GM12892 (cell line): ENCODE measurements around the gene KRT8.
A peak's percentile ranks its signal among the peaks of the same experiment; 100 is the strongest.

ENCODE experiments used
- DNase-seq: peaks from one replicate; pipeline ENCODE4 v3.0.0; 2011; ENCODE audit not compliant: insufficient read length
- FAIRE-seq: peaks from 2 replicates; lab custom pipeline; 2011; peaks lifted over from hg19 to GRCh38; lab: Jason Lieb, UNC
- POLR2A ChIP-seq: IDR thresholded peaks from 2 replicates; pipeline ENCODE4 v1.6.1; 2011; ENCODE audit warnings: low read depth, low read length, control low read depth
- POLR2AphosphoS5 ChIP-seq: IDR thresholded peaks from 2 replicates; pipeline ENCODE4 v1.6.1; 2011; ENCODE audit warnings: low read depth, low read length, control low read depth
- TAF1 ChIP-seq: IDR thresholded peaks from 2 replicates; pipeline ENCODE4 v1.6.1; 2011; ENCODE audit warnings: low read depth, mild to moderate bottlenecking, control low read depth, low read length, borderline replicate concordance

KRT8 gene

DNA sequence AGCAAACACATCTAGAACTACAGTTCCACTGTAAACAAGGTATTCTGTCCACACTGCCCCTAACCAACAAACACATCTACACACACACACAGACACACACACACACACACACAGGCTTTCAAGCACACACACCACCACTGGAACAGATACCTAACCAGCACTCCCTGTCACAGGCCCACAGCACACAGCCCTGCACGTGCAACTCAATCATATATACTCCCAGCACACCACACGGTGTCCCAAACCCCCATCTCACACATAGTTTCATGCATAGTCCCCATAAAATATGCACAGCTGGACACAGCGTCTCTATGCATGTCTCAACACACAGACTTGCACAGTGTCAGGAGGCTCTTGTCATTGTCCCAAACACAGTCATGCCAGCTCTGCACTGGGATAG, 27.6 kb downstream of the KRT8 start:
- DNase-seq (no peak), FAIRE-seq (no peak)
- no peak for TF ChIP-seq TAF1
- TF ChIP-seq POLR2A = no peak
- no peak for TF ChIP-seq POLR2AphosphoS5

DNA sequence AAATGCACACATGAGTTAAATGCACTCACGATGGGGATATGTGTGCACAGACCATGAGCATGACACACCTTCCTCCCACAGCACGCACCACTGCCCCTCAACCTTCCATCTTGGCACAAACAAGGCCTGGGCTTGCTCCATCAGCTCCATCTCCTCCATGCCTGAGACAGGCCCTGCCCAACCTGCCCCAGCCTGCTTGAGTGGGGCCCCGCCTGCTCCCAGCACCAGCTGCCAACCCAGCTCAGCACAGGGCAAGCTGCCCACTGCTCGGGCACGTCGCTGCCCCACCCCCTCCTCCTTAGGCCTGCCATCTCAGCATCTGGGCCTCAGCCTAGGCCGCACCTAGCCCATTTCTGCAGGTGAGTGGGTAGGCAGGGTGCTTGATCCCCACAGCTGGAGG, 28.5 kb downstream of the KRT8 start:
- TF ChIP-seq POLR2AphosphoS5 (no peak), TAF1 (no peak), POLR2A (no peak)
- FAIRE-seq = no peak
- DNase-seq = no peak

DNA sequence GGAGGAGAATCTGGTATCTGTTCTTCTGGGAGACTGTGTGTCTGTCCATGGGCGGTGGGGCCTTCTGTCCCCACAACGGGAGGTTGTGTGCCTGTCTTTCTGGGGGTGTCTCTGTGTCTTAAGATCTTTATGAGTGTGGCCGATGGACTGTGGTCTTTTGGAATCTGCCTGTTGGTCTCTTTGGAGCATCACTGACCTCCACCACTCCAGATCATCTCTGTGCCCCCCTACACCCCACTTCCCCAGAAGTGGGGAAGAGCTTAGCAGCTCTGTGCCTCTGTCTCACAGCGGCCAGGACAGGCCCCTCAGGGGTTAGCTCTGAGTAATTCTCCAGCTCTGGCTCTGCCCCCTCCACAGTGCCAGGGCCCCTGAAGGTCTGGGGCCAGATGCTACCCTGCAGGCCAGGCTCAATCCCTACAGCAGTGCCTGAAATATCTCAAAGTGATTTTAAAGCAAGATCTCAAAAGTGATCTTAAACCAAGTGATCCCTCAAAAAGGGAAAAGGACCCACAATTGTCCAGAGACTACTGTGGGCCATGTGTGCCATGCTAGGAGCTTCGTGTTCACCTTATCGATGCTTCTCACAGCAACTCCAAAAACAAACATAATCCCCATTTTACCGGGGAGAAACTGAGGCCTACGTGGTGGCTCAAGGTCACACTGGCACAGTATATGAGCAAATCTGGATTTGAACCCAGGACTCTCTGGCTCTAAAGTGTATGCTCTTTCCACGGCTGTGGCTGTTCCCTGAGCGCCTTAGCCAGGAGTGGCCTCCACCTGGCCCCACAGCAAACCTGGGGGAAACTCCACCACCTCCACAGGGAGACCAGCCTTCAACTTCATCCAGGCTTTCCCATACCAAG, 30.1 kb downstream of the KRT8 start:
- no peak for DNase-seq
- TF ChIP-seq POLR2A (no peak), TAF1 (no peak), POLR2AphosphoS5 (no peak)
- FAIRE-seq = no peak

DNA sequence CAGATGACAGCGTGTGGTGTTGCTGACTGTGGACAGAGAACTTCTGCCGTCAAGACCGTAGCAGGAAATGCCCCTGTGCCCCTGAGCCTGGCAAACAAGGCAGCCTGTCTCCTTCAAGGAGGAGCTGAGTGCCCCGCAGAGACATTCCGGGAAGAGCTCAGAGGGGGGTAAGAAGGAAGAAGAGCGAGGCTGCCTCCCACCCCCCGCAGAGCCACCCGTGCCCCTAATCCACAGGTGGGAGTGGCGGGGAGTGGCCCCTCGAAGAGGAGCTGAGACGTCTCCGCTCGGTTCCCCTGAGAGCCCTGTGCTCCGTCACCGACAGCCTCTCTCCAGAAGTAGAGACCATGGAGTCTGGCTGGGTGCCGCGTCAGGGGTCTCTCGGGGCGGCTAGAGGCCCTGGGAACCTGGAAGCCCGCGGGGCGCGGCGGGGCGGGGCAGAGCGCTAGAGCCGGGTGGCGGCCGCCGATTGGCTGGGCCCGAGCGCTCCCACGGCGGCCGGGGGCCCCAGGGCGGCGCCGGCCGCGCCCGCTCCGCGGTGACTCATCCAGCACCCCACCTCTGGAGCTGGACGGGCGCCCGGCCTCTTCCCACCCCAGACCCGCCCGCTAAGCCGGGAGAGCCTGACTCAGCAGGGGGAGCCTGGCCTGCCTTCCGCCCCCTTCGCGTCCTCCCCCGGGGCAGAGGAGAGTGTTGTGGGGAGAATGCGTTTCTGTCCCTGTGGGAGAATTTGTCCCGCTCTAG, 30.9 kb downstream of the KRT8 start:
- no peak for TF ChIP-seq POLR2A
- TF ChIP-seq POLR2AphosphoS5 = no peak
- no peak for TF ChIP-seq TAF1
- DNase-seq (peak; percentile 39), FAIRE-seq (no peak)

DNA sequence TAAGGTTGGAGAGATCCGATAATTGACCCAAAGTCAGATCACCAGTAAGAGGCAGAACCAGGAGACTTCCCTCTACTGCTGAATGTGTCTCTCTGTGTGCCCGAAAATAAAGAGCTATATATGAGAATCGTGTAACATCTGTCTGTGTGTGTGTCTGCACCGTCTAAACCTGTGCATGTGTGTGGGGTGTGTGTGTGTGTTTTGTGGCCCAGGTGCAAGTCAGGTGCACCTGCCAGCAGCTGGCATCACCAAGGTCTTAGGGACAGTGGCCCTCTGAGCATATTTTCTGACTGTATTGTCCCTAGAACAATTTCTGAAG, 31.4 kb downstream of the KRT8 start:
- no peak for FAIRE-seq
- DNase-seq = no peak
- TF ChIP-seq POLR2A = no peak
- no peak for TF ChIP-seq POLR2AphosphoS5
- TF ChIP-seq TAF1 = no peak

DNA sequence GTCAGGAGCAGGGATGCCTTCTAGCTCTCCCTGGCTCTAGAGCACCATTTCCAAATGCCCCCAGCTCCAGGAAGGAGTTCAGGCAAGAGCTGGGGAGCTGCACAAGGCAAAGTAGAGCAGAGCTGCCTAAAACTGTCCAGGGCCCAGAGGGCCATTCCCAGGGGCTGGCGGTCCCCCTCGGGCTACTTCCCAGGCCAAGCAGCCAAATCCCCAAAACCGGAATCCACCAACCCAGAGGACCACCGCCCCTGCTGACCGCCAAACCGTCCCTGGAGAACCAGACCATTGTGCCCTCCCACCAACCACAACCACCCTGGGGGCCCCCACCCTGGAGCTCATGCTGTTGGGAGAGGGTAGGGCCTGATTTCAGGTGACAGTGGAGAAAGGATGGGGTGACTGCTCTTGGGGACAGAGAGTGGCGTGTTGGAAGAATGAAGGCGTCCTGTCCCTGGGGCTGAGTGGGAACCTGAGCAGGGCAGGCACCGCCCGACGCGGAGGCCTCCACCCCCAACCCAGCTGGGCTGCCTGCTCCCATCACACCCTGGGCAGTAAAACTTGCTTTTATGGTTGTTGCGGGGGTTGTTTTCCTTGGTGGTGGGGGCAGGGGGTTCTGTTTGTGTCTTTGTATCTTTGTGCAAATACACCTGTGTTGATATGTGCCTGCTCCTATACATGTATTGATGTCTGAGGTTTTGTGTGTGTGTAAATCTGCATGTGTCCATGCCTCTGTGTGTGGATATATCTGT, 32.1 kb downstream of the KRT8 start:
- TF ChIP-seq POLR2A (no peak), POLR2AphosphoS5 (no peak), TAF1 (no peak)
- no peak for FAIRE-seq
- no peak for DNase-seq

DNA sequence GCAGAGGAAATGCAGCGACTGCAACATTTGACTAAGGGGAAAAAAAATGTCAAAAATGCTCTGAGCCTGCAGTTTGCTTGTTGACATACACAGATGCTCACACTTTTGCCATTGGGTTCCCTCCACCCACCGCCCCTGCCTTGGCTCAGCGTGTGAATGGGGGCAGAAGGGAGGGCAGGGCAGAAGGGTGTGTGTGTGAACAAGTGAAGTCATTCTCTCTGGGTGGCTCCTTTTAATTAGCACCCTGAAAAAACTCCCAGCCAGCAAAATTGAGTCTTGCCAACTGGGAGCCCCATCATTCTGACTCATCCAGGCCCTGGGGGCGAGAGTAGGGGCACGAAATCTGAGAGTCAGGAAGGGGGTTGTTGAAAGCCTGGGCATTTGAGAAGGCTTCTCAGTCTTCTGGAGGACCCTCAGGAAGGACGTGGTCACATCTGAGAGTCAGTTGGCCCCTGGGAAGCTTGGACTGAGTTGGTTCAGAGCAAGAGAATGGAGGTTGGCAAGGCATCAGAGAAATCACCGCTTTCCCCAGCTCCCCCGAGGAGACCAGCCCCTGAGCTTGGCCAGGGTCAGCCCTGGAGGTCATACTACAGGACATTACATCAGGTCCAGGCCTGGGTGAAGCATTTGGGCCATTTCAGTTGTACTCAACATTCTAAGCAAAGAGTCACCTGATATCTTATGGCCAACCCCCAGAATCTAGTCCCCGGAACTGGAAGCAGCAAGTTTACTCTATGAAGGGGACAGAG, 33.4 kb downstream of the KRT8 start:
- TF ChIP-seq POLR2A = no peak
- DNase-seq (no peak), FAIRE-seq (no peak)

DNA sequence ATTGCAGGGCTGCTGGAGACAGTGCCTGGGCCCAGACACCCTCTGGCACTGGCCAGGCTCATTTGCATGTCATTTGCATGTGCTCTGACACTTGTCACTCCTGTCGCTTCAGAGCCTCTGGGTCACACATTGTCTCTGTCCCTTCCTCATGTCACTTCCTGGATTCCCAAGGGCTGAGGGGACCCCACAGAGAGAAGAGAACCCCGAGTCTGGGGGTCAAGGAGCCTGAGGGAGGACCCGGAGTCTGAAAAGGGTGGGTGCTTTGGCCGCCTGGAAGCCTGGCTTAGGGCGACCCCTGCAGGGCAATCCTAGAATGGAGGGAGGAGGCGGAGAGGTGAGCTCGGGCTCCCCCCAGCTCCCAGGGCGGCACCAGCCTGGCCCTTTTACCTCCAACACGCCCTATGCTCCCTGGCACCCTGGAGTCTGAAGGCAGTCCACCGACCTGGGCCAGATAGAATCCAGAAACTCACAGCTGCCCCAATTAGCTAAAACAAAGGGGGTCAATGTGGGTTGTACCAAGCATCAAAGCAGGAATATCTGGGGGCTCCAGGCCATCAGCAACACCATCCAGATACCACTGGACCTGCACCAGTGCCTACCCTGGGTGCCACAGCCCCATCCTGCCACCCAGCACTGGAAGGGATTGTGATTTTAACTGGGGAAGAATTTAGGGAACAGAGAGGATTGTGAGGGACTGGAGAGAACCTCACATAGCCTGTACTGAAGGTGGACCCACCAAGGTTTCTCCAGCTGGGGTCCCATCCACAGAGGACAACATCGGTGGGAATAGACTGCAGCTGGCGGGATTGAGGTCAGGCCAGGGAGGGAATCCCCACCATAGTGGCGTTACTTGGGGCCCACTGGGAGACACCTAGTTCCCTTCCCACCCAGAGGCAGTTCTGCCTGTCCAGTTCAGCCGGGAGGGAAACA, 34.2 kb downstream of the KRT8 start:
- FAIRE-seq (no peak), DNase-seq (peak; percentile 64)

DNA sequence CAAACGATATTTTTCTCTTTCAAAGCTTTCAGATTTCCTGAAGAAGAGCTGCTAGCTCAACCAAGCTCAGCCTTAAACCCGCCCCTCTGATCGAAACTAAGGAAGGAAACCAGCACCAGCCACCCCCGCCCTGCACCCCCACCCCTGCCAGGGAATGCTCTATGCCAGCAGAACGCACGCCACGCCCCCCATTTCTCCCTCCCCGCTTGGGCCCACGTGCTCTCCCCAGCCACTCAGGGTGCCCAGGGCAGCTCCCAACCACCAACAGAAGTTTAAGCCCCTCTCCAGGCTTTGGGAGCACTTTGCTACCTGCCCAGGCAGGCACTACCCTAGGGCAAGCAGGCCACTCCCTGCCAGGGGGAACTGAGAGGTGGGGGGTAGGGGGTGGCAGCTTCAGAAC, 37.2 kb downstream of the KRT8 start:
- DNase-seq (no peak), FAIRE-seq (no peak)
- TF ChIP-seq POLR2A (no peak), POLR2AphosphoS5 (no peak), TAF1 (no peak)

More for the DNA sequence above, 34.2 kb downstream of the KRT8 start:
- TF ChIP-seq POLR2A (no peak), POLR2AphosphoS5 (no peak), TAF1 (no peak)

DNA sequence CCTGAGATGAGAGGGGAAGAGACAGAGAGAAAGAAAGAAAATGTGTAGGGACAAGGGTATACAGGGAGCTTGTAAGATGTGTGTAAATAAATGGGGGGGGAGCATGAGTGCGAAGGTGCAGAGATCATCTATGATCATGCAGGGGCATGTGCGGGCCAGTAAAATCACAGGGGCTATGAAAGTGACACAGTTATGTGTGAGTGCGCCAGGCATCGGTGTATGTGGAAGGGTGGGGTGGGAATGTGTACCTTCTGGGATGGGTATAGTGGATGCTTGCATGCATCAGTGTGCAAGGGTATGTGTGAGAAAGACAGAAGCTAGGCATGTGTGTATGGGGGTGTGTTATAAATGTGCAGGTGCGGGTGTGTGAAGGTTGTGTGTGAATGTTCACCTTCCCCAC, 37.7 kb downstream of the KRT8 start:
- FAIRE-seq (no peak), DNase-seq (no peak)
- TF ChIP-seq POLR2AphosphoS5 (no peak), POLR2A (no peak), TAF1 (no peak)
